ENCODE data around the gene TWSG1.

GRCh38 chr18:9293948-9294347, 40.6 kb upstream of the TWSG1 start:
- no peak for TF ChIP-seq GATA2 (IDR thresholded peaks at IDR 0.05; ENCODE audit: low read depth, low read length)
- no peak for TF ChIP-seq GATA3 (IDR thresholded peaks at IDR 0.05; ENCODE audit: low read depth, low read length)
